NCI-H128 (cell line): ENCODE measurements around the gene FLRT2.

Experiments
- DNase-seq: peaks from one replicate; lab custom pipeline; 2025; ENCODE audit not compliant: unreplicated experiment; lab: John Stamatoyannopoulos, UW

FLRT2 gene

DNA sequence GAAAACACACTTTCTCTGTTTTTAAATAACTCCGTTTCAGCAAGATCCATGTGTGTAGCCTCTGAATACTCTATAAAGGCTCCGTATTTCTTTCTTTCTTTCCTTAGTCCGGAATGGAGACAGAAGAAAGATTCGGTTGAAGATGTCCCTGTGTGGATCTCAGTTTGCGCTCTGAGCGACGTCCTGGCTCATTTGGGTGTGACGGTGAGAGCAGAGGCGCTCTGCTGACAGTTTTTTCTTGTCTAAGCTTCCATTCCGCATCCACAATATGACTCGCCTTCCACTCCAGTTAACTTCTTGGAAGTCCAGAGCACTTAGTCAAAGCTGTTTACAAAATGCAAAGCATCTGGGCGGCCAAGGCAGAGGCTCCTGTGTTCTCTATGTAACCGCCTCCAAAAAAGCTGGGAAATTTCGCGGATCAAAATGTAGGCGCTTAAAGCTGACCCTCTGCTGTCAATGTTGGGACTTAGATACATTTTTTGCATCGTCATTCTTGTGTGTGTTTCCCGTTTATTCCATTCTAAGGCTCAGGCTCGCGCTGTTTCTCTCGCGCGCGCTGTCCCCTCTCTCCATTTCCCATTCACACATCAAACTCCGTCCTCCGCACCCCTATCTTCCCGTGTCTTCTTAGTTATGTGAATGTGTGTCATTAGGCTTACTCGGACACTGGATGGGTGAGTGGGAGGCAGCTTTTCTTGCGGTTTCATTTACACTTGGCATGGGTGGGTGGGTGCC lies 880 bp upstream of the FLRT2 start:
- no peak for DNase-seq

DNA sequence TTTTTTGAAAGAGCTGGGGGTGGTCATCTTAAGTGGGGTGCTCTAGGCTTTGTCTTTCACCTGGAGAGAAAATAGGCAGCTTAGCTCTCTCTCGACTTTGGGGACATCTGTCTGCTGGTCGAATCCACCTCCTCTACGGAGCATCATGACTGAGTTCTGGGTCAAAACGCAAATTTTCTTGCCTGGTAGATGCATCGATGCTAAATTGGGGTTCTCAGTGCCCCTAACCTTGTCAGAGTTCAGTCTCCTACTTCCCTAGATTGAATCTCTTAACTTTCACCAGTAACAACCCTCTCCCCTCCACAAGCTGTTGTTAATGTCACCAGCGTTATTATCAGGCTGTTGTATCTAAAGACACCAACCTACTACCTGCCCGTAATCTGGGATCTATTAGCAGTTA lies 682 bp downstream of the FLRT2 start:
- no peak for DNase-seq

DNA sequence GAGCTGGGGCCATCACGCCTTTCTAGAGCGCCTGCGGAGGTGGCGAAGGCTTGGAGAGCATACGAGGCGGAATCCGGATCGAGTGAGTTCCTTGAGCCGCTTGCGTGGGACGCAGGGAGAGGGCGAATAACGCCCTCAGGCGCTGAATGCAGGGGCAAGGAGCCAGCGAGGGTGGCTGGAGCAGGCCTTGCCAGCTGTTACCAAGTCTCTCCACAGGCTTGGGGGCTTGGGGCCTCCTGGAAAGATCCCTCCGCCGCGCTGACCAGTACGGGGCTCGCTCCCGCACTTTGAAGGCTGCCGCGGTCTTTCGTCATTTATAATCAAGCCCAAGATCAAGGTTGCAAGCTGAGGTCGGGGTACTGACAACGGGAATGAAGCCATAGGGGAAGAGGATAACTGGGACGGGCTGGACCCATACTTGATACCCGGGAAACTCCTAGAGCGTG lies 1.2 kb downstream of the FLRT2 start:
- no peak for DNase-seq

DNA sequence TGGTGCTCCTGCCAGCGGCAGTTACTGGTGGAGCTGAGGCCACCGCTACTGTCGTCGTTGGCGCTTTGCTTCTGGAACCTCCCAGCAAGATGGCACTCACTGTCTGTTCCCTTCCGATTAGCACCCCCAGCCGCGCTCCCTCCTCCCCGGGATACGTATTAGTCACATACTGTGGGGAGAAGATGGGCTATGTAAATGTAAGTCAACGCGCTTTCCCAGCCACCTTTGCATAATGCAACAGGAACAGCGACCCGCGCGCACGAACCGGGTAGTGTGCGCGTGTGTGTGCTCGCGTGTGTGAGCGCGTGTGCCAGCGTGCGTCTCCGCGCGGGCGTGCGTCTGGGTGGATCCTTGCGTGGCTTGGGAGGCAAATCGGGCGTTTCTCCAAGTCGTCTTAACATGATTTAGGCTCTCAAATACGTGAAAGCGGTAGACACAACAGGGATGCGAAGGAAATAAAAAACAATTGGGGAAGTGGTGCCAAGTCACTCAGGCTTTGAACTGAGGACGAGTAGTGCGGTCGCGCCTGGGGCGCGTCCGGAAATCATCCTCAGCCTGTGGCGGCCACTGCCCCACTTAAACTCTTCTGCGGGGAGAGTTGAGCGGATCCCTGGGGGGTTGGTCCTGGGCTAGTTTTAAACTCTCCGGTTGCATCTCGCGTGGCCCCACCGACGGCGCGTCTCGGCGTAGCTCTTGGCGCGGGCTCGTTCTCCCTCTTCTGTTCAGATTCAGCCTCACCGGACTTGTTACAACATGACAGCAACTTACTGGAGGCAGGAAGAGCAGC lies 1.8 kb downstream of the FLRT2 start:
- no peak for DNase-seq

DNA sequence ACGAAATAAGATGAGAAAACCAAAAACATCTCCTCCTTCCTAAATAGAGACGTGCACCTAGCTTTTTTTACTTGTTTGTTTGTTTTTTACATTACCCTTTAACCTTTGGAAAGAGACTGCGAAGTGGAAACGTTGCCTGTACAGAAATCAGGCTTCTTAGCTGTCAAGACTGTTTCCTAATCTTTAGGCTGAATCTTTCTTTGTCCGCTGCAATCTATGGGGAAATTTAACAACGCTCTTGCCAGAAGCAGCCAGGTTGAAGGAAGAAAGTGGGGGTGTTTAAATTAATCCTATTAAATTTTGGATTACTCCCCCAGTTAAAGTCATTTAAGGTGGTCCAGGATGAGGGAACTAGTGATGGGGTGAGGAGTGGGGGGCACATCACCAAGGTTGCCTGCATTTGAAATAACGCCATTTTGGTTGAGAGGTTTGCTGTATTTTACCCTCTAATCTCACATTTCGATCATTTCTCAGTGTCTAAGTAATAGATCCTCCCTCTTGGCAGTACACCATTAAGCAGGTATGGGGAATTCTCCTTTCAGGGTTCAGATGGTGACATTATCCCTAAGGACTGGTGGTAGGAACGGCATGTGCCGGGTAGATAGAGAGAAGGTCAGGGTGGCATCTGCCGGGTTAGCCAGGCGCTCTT lies 2.6 kb downstream of the FLRT2 start:
- no peak for DNase-seq

DNA sequence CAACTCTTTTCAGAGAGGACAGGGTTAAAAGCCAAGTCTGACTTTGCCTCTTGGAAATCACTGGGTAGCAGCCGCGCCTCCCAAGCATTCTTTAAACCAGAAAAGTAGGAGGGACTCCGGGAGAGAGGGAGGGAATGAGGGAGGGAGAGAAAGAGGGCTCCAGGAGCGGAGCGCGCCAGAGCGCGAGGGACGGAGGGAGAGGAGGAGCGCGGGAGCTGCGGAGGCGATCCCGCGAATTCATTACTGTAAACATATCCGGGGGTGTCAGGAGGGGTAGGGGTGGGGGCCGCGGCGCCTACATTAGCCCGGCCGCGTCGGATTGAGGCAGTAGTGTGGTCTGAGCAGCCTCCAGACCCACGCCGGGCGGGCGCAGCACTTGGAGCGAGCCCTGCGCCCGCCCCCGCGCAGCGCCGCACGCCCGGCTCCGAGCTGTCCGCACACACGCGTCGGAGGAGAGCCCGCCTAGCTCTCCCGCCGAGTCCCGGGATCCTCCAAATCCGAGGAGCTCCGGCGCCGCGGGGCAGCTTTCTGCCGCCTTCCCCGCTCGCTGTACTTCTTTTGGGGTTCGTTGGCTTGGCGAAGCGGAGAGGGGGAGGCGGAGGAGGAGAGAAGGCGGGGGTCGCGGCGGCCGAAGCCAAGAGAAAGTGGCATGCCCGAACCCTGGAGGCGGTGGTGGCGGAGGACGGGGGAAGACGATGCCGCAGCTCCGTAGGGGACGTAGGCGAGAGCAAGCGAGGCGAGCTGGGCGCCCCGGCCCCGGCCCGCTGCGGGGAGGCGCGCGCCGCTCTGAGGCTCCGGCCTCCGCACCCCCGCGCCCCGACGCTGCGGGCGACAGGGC lies 3.3 kb downstream of the FLRT2 start:
- peak; percentile 40 for DNase-seq

DNA sequence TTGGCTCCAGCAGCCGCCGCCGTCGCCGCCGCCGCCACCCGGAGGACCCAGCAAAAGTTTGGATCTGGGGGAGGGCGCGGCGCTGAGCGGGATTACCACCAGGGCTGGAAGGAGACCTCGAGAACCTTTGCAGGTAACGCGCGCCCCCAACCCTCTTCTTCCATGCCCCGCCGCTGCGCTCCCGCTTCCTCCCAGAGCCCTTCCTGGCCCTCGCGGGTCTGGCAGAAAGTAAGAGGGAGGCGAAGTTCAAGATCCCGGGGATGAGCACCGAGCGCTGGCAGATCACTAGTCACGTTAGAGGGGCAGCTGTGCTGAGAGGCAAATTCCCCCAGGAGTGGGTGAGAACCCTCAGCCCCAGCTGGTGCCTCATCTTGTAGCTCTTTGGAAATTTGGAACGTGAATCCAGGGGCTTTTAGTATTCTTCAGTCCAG lies 3.9 kb downstream of the FLRT2 start:
- DNase-seq, result peak; percentile 14

DNA sequence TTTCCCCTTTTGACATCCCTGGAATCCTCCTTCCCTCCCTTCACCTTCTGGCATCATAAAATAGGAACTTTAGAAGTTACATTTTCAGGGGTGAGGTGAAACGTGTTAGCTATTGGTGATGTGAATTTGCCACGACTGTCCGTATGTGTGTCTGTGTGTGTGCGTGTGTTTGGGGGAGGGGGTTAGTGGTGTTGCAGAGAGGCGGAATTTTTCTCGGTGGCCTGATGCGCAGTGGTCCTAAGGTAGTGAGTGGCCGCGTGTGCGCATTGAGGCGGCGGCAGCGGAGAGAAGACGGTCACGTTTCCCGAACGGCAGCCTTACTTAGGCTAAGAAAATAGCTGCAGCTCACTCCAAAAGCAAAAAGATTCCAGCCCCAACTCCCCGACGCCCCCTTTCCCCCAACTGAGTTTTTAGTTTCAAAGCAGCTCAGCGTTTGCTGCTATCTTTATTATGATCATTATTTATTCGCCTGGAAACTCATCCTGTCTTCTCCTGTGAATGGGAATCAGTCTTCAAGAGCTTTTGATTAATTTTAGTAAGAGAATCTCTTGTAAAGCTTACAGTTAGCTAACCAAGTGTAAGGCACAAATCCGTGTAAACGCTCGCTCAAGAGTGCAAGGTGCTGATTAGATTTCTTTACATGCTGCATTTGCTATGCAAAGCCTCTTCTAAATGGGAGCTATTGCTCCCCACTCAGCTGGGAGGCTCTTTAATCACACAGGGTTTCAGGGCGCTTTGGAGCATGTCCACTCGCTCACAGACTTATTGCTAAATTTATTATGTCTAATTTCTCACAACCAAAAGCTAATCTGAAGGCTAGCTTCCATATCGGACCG lies 4.7 kb downstream of the FLRT2 start:
- DNase-seq, result no peak

DNA sequence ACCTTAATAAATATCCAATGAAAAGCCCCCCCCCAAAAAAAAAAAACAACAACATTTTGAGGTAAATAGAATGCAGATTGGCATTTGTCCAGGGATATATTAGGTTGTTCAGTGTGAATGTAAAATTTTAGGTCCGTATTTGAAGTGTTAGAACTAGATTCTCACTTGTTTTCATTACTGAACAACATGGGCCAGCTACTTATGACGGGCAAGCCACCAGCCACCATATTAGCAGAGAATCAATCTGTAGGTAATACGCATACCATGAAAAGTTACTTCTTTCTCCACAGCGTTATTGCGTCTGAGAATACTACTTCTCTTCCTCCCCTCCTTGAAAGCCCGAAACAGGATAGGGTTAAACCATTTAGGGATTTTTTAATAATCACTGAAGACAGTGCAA lies 5.4 kb downstream of the FLRT2 start:
- no peak for DNase-seq

DNA sequence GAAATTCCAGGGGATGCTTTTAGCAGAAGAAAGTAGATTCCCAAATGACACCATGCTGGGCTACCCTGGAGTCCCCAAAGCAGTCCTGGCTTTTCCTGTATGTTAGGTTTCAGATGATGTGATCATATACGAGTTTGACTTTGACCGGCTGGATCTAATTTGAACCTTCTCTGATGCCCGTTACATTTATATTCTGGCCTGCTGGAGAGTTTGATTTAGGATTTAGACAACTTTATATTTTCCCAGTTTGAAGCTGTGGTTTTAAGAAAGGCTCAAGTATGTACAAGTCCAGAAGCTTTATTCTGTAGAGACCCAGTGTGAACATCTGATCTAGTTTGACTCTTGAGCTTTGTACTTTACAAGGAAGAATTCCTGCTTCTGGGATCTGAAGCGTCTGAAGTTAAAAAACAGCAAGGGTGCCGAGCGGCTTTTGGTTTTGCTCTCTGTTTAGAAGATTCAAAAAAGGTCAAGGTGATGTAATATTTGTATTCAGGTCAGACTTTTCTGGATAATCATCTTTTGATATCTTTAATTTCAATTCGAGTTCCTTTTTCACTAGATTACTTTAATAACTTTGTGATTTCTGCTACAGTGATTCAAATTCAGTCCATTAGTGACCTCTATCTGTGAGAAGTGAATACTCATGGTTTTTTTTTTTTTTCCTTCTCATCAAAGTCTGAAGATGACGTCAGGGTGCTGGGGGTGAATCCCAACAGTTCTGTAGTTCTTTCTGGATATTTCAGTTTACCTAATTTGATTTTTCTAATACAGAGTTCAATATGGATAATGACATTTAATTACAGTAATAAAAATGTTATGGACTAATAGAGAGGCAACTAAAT lies 6.3 kb downstream of the FLRT2 start:
- DNase-seq, result no peak

DNA sequence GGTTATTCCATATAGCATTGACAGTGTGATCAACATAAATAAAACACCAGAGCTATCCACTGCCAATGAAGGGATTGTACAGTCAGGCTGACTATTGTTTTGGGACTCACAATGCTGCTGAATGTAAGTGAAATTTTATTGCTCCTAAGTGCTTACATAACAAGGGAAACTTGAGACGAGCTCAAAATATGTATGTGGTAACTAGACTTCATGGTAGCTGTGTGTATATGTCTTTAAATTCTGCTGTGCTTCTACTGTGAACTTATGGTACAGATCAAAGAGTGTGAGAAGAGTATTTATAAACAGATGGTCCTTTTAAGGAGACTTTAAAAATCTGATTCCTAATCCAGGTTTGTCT lies 6.9 kb downstream of the FLRT2 start:
- DNase-seq, result peak; percentile 47

DNA sequence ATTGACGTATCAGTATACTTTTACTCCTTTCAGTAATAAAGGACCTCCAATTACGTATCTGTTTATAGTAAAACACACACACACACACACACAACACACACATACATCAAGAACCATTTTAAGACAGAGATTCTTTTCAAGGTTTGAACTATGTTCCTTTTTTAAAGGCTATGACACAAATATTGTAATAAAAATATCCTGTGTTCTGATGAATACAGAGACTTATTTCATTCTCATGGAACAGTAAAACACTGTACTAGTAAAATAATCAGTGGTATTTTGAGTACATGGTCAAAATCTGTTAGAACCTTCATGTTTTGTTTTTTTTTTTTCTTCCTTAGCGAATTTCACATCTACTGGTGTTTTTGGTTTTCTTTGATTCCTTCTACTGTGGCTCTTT lies 7.6 kb downstream of the FLRT2 start:
- no peak for DNase-seq

DNA sequence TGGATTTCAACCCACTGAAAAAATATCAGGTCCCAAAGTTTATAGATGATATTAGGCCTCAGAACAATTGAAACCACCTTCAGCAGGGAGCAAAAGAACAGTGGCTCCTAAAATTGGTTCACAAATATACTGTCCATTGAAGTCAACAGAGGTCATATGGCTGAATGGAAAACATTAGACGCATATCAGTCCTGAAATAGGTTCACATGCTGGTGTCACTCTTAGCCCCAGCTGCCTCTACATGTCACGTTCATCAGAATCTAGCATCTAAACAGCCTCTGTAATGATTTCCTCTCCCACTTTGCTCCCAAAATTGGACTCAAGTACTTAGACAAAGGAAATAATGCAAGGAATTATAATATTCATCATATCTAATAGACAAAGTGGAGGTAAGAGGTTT lies 8.7 kb downstream of the FLRT2 start:
- DNase-seq, result no peak

DNA sequence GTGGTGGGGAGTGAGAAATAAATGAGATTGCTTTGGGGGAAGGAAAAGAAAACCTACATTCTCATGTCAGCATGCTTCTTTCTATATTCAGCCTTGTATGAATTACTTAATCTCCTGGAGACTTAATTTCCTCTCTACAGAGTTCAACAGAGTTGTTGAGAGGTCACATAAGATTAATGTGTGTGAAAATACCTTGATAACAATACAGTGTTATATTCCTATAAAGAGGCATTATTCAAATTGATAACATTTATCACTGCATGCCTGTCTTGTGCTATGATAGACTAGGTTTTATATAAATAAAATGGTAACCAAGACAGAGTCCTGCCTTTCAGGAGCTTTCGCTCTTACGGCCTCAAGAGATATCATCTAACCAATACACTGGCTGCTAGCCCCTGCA lies 9.6 kb downstream of the FLRT2 start:
- DNase-seq, result no peak

DNA sequence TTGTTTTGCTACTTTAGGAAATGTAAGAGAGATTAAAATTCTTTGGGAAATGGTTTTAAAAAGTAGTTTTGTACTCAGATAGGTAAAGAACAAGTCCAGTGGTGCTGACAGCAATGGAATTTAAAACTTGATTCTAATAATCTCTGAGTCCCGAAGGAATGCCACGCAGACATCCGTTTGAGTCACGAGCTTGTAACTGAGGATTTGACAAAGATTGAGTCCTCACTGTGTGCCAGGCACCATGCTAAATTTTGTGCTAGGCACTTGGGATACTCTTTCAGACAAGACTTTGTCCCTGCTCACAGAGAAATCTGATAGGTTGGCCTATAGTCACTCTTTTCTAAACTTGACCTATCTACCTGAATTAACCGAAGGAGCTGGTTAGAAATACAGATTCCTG lies 12.7 kb downstream of the FLRT2 start:
- no peak for DNase-seq

DNA sequence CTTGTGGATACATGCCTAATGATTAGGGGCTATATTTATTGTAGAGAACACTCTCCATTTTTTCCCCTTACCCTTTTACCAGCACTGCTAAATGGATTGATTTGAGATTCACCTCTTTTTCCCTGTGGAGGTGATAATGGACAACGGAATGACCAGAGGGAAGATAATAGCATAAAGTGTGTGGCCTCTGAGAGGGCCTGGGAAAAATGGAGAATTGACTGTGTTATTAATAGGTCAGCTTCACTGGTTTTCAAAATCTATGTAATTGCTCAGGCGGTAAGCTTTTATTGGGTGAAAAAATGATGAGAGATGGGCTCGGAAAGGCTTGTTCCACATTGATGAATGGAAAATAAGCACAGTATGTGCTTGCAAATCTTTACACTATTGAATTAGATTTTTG lies 15.8 kb downstream of the FLRT2 start:
- no peak for DNase-seq

DNA sequence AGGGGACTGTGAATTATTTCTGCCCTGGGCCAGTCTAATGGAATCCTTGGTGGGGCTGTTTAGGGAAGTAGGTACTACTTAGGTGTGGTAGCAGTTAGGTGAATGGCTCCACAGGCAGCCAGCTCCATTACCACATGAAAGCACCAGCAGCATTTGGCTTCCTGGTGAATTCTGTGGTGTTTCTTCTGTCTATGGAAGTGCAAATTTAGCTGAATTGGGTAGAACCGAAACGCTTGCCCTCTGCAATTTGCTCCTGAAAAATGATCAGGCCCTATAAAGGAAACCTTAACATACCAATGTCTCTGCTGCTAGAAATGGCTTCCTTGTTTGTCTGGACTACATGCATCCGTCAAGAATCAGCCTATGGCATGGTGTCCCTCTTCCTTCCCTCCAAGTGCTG lies 16.4 kb downstream of the FLRT2 start:
- DNase-seq, result no peak

DNA sequence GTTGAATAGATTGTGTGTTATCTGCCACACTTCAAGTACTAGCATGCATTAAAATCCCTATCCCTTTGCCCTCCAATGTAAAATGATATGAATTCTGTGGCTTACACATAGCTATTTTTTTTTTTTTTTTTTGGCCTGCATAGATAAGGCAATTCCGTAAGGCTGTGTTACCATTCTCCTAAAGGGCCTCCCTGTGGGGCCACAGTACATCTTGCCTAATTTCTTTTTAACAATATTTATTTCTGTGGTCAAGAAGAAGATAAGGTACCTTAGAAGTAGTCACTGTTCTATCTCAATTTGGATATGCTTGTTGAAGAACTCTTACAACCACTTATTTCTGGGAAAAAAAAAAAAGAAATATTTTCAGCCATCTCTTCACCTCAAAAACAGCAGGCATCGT lies 19.8 kb downstream of the FLRT2 start:
- no peak for DNase-seq

DNA sequence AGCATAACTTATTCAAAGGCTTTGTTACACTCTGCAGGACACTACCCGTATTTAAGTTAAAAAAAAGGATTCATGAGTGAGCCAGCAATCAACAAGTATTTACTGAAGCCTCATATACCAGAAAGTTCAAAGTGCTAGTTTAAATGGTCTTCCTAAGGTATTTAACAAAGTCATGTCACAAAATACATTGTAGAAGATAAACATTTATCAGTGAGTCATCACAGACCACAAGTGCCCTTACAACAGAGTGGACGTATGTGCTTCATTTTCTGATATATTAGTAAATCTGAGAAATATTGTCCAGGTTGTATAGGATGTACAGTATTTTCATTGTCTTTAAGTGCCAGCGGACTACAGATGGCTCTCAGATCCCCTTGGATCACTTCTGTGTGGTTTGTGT lies 24.2 kb downstream of the FLRT2 start:
- no peak for DNase-seq

DNA sequence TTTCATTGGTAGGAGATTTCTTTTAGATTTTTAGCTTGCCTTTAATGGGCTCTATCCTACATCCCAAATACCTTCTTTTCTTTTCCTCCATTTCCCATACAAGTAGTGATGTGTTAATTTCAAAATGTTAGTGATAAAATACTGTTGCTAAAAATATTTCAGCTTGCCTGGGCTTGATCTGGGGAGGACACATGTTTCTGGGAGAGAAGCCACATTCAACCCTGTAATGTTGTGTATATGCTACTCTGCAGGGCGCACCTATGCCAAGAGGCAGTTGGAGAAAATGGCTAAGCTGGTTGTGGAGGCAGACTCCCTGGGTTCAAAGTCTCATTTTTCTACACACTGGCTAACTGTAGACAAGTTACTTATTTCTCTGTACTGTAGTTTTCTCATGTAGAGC lies 26.3 kb downstream of the FLRT2 start:
- no peak for DNase-seq
